PC-3 (cell line): ENCODE results near the gene PDZD2.

Experiments used
- CTCF ChIP-seq: fragments of 300-600 bp; sonication (generic); conservative IDR thresholded peaks from 2 replicates; pipeline ENCODE4 v1.5.1; 2017; ENCODE audit warnings: antibody characterized with exemption, low read depth, mild to moderate bottlenecking, low read length
- EZH2 ChIP-seq: fragments of 300-600 bp; sonication (generic); IDR thresholded peaks from one replicate; pipeline ENCODE4 v1.6.1; 2017; ENCODE audit warnings: antibody characterized with exemption, mild to moderate bottlenecking, low read length; ENCODE audit not compliant: unreplicated experiment

DNA sequence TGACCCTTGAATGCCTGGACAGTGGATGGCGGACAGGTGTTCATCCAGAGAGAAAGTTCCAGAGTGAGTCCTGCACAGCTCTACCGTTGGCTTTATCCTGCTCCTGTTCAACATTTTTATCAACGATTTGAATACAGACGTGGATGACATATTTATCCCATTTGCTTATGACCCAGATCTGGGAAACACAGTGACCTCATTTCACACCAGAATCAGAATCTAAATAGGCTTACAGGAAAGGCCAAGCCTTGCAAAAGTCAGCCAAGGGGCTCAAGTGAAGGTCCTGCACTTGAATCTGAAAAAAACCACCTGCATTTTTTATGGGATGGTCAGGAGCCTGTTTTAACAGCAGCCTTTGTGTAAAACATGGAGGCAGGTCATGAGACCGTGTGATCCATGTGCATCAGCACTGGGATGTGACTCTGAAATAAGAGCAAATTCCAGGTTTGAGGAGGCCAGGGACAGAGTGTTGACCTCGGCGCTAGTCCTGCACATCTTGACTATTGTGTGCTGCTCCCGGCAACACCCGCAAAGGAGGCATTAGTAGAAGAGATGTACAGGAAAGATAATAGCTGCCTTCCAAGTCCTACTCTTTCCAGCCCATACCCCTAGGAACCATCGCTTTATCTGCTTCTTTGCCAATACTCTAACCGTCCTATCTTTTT is 18.5 kb downstream of the PDZD2 start:
- TF ChIP-seq CTCF (no peak), EZH2 (no peak)
